Measurements from ENCODE around the gene NES. TPM values are rescaled to one million over a fixed set of nuclear protein-coding genes. Genes with fewer than 3 reads are reported as not detected.
"Not testable (repeated sequence)": the region's sequence is repeated elsewhere in the genome, so short reads cannot be mapped to it uniquely, and the experiment has no call there.

Gene NES
- total RNA-seq, 1 experiment from 2014 or later, result 2.5 TPM

DNA sequence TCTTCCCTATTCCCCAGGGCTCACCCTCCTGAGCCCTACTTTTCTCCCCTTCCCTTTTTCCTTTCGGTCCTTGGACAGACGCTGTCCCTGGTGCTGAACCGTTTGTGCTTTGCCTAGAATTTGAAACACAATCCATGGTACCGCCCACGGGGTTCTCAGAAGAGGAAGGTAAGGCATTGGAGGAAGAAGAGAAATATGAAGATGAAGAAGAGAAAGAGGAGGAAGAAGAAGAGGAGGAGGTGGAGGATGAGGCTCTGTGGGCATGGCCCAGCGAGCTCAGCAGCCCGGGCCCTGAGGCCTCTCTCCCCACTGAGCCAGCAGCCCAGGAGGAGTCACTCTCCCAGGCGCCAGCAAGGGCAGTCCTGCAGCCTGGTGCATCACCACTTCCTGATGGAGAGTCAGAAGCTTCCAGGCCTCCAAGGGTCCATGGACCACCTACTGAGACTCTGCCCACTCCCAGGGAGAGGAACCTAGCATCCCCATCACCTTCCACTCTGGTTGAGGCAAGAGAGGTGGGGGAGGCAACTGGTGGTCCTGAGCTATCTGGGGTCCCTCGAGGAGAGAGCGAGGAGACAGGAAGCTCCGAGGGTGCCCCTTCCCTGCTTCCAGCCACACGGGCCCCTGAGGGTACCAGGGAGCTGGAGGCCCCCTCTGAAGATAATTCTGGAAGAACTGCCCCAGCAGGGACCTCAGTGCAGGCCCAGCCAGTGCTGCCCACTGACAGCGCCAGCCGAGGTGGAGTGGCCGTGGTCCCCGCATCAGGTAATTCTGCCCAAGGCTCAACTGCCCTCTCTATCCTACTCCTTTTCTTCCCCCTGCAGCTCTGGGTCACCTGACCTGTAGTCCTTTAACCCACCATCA lies 24.8 kb downstream of the NES start:
- no peak for DNase-seq (ENCODE audit: extremely low read depth, low read depth)

DNA sequence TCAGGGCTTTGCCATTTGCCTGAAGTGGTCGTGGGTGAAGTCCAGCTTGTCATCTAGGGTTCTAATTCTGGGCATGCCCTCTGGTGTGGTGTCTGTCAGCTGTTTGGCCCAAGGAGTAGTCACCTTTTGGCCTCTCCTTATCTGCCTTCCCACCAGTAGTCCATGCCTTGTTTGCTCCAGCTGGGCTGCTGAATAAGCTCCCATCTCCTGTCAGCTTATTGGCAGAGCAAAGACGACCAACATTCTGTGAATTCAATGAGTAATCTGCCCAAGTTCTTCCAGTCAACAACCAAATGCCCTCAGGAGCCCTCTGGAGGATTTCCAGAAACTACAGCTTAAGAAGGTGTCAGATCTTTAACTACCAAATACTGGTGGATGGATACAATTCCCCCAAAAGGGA lies 28.3 kb downstream of the NES start:
- no peak for DNase-seq (ENCODE audit: extremely low read depth, low read depth)

DNA sequence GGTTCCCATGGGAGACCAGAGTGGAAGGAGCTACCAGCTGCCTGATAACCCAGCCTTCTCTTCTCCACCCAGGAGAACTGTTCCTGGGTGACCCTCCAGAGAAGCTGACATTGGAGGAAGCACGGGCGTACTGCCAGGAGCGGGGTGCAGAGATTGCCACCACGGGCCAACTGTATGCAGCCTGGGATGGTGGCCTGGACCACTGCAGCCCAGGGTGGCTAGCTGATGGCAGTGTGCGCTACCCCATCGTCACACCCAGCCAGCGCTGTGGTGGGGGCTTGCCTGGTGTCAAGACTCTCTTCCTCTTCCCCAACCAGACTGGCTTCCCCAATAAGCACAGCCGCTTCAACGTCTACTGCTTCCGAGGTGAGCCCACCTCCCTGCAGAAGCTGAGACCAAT lies 28.7 kb downstream of the NES start:
- DNase-seq (ENCODE audit: extremely low read depth, low read depth), result no peak

DNA sequence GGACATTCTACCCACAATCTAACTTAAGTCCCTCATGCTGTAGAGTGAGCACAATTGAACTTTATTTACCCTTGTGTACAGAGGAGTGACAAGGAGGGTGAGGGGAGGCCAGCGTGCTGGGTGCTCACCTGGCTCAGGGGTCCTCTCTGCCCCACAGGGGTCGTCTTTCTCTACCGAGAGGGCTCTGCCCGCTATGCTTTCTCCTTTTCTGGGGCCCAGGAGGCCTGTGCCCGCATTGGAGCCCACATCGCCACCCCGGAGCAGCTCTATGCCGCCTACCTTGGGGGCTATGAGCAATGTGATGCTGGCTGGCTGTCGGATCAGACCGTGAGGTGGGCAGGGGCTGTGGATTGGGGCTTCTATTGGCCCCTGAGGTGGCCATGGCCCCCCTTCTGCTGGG lies 29.9 kb downstream of the NES start:
- no peak for DNase-seq (ENCODE audit: extremely low read depth, low read depth)

DNA sequence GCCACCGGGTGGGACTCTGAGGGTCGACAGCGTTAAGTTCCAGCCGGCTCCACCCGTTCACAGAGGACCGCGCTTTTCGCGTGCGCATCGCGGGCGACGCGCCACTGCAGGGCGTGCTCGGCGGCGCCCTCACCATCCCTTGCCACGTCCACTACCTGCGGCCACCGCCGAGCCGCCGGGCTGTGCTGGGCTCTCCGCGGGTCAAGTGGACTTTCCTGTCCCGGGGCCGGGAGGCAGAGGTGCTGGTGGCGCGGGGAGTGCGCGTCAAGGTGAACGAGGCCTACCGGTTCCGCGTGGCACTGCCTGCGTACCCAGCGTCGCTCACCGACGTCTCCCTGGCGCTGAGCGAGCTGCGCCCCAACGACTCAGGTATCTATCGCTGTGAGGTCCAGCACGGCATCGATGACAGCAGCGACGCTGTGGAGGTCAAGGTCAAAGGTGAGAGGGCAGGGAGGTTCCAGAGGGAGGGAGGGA lies 30.4 kb downstream of the NES start:
- DNase-seq (ENCODE audit: extremely low read depth, low read depth), result no peak

DNA sequence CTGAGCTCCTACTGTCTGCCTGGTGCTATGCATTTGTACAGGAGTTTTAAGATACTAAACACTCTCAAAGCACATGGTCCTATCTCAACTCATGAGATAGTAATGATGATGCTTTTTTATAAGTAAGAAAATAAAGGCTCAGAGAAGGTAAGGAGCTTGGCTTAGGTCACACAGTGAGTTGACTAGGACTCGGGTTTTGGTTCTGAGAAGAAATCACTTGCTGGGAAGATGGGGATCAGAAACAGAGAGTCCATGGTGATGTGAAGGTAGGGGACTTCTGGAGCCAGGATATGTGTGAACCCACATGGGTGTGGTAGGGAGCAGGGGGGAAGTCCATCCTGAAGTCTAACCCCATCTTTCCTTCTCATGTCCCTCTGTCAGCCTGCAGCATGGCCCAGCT lies 31.5 kb downstream of the NES start:
- no peak for DNase-seq (ENCODE audit: extremely low read depth, low read depth)

DNA sequence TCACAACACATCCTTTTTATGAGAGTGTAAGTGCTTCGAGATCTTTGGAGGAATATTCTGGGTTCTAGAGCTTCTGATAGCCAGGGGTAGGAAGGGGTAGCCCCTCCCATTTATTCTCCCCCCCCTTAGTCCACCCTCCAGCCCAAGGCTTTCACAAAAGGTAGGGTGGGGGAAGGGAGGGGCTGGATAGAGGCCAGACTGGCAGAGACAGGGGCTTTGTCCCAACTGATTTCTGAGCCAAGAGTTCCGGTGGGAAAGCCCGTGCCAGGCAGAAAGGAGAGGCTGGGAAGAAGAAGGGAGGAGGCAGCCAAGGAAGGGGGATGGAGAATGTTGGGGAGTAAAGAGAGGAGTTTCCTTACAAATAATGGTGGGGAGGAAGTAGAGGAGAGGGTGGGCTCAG lies 32.2 kb downstream of the NES start:
- DNase-seq (ENCODE audit: extremely low read depth, low read depth), result no peak

DNA sequence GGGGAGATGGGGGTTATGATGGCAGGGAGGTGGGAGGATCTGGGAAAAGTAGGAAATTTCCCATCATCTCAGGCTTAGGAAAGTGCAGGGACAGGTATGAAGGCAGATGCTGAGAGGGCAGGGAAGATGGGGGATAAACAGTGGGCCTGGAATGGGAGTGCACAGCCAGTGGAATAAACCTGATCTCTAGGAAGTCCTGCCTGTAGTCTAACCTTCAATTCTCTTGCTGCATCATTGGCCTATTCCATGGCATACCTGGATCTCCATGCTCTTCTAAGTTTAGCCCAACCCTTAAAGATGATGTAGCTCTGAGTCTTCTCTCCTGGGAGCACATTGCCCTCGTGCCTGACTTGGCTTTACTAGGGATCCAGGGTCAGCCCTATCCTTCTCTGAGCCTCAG lies 32.6 kb downstream of the NES start:
- no peak for DNase-seq (ENCODE audit: extremely low read depth, low read depth)

DNA sequence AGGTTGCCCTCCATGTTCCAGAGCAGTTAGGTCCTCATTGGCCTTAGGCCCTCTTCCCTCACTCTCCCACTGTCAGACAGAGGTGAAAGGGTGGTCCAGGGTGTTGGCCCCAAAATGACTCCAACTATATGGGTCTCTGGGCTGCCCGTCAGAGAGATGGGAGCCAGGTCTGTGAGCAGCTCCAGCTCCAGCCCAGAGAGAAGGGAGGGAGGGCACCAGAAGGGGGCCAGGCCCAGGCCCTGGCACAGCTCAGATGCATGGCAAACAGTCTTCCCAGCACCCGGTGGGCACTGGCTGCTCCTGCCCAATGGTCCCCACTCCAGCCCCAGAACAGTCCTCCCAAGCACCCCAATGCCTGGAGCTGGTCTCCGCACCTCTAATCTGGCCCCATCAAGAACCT lies 33.1 kb downstream of the NES start:
- DNase-seq (ENCODE audit: extremely low read depth, low read depth), result no peak

DNA sequence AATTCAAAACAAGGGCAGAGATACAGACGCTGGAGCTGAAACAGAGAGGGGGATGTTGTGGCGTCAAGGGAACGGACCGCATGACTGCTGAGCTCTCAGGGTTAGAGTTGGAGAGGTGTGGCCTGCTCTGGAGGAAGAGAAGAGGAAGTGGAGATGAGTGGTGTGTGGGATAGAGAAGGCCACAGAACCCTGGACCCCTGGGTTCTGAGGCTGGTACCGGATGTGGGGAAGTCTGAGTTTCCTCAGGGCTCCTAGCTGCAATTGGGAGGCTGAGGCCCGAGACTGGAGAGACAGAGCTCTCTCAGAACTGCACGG lies 33.5 kb downstream of the NES start:
- no peak for DNase-seq (ENCODE audit: extremely low read depth, low read depth)

DNA sequence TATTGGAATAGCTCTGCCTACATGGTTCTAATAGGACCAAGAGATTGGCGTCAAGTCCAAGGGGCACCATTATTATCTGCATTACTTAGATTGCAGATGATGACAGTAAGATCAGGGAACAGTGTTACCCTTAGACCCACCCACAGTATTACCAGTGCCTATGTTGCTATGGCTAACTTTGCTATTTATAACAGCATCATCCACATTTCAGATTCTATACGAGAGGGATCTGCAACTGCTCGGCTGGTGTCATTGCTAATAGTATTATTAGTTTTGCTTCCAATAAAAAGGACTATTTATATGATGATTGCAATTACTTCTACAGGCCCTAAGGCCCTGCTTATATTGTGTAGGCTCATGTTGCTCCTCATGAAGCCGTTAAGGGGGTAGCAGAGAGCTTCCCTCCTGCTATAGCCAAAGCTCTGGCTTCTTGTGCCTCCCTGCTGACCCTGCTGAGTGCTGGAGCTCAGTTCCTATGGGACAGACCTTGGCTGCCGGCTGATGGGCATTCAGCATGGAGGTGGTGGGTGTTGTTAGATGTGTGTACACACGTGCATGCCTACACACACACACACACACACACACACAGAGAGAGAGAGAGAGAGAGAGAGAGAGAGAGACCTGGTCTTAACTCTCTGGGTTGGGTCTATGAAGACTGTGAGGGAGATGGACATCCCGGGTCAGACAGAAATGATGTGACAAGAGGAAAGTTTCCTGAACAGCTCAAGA lies 34.0 kb downstream of the NES start:
- no peak for DNase-seq (ENCODE audit: extremely low read depth, low read depth)

DNA sequence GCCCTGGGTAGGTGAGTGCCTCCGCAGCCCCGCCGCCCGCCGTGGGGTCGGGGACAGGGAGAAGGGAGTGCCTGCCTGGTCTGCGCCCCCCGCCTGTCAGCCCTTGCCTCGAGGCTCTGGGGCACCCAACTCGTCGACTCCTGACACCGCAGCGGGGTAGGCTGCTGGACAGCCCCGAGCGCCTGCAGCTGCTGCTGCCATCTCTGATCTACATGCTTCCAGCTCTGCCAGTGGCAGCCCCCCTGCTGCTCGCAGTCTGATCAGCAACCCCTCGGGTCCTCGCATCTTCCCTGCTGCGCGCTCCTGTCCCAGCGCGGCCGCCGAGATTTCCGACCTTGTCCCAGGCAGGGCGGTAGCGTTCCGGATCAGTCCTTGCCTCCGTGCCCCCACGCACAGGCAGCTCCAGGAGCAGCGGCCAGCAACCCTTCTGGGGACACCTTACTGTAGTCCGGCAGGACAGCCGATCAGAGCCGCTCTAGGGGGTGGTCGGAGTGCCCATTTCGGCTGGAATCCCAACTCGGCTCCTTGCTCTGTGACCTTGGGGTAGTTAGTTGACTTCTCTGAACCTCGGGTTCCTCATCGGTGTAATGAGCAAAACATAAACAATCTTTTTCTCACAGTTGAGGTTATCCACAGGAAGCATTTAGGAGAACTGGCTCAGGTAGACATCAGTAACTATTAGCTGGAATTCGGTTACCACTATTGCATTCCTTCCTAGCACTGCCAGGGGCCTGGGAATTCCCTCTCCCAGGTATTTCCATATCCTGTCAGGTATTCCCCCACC lies 34.8 kb downstream of the NES start:
- no peak for DNase-seq (ENCODE audit: extremely low read depth, low read depth)

DNA sequence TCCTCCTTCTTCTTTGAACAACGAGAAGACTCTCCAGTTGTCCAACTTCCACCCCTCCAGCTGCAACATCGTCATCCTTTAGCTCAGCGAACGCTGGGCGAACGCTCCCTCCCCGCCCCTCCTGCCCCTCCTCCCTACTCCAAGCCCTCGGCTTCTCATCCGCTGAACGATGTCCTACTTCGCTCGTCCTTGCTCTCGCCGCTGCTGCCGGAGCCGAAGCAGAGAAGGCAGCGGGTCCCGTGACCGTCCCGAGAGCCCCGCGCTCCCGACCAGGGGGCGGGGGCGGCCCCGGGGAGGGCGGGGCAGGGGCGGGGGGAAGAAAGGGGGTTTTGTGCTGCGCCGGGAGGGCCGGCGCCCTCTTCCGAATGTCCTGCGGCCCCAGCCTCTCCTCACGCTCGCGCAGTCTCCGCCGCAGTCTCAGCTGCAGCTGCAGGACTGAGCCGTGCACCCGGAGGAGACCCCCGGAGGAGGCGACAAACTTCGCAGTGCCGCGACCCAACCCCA lies 35.4 kb downstream of the NES start, which contains the start of gene BCAN:
Gene BCAN (plus strand): TSS at position 357 of the 504 bp plus-strand sequence. CDS start 3,938 bp downstream, outside the sequence.
- no peak for DNase-seq (ENCODE audit: extremely low read depth, low read depth)

DNA sequence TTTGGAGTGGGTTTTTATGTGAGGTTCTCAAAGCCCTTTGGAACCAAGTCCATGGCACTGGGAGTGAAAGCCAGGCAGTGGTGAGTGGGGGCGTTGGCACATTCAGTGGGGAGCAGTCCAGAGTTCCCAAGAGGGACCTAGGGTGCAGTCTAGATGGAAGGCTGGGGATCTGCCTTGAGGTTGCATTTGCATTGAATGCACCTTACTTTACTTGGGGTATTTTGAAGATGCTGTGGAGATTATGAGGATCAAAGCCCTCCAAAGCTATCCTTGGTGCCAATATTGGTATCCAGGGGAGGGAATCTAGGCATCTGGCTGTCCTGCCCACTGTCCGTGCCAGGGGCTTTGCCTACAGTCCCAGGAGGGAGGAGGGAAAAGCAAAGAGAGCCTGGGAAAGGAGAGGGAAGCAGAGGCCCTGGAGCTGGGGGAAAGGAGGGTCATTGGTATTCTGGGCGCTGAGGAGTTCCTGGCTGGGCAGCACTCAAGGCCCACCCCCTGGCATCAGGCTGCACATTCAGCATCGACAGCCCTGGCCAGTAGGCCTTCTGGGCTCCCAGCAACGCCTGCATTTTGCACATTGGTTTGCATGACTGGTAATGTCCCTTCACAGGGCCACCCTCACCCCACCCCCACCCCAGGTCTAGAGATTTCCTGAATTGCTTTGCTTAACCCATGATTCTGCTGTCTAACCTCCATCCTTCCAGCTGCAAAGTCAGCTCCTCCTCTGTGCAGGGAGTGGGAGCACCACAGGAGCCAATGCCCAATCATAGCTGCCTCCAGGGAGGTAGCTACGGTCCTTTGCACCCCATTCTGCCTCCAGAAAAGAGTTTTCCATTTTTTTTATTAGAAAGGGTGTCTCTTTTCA lies 36.1 kb downstream of the NES start:
- no peak for DNase-seq (ENCODE audit: extremely low read depth, low read depth)

DNA sequence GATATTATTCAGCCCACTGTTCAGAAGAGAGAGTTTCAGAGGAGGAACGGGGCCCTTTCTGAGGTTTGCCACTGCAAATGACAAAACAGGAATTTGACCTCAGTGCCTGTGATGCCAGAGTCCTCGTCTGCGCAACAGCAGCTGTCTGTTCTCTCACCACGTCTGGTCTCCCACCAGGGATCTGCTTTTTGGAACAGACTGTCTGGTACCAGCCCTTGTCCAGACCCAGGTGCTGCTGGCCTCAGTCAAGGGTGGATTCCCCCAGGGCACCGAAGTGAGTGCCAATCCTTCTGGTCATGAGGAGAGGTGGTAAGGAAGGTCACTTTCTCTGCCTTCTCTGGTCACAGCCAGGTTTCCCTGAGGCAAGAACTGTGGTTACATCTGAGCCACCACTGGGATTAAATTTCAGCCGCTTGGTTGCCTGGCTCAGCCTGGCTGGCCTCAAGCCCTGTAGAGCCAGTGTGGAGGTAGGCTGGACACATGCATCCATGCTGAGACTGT lies 37.6 kb downstream of the NES start:
- DNase-seq (ENCODE audit: extremely low read depth, low read depth), result no peak

DNA sequence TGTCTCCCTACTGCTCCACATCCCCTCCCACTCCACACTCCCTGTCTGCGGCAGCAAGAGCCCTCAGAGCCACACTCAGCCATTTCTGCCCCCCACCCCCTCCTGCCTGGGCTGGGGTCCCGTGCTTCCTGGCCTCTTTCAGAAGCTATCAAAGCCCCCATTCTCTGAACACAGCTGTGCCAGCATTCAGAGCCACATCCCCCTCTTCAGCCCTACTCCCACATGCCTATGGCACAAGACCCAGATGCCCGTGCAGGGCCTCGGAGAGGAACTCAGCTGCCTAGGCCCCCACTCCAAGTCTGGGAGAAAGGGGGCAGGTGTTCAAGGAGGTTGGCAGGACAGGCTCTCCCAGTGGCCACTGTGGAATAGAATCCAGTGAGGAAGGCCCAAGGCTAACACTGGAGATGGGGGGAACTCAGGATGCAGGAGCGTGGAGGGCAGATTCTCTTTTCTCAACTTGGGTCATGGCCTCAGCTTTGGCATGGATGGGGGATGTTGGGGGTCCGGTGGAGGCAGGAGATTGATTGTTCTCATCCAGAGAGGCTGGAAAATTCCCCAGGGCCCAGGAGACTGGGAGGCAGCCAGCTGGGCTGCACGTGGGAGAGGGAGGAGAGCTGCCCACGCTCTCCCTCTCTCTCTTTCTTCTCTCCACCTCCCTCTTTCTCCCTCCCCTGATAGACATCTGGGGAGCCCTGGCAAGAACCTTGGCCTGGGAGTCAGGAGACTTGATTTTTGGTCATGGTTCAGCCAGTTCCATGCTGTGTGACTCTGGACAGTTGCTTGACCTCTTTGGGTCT lies 38.8 kb downstream of the NES start:
- no peak for DNase-seq (ENCODE audit: extremely low read depth, low read depth)

DNA sequence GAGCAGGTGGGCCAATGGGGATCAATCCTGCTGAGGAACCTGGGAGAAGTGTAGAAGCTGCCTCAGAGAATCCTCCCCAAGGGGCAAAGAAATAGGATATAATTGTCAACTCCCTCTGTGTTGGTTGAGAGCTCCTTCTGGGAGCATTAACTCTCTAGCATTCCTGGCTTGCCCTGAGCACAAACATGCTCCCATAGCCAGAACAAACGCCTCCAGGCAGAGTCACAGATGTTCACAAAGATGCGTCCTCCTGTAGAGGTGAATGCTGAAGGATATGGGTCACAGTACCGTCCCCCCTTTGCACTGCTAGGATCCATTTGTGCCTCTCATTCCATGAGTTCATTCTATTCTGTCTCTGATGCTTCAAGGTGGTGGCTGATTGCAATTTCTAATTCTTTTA lies 44.9 kb downstream of the NES start:
- no peak for DNase-seq (ENCODE audit: extremely low read depth, low read depth)

DNA sequence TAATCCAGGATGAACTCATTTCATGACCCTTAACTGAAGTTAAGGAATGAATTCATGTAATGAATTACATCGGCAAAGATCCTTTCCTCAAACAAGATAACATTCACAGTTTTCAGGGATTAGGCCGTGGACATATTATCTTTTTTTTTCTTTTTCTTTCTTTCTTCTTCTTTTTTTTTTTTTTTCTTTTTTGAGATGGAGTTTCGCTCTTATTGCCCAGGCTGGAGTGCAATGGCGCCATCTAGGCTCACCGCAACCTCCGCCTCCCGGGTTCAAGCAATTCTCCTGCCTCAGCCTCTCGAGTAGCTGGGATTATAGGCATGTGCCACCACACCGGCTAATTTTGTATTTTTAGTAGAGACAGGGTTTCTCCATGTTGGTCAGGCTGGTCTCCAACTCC lies 46.1 kb downstream of the NES start:
- not testable (repeated sequence) for DNase-seq (ENCODE audit: extremely low read depth, low read depth)

DNA sequence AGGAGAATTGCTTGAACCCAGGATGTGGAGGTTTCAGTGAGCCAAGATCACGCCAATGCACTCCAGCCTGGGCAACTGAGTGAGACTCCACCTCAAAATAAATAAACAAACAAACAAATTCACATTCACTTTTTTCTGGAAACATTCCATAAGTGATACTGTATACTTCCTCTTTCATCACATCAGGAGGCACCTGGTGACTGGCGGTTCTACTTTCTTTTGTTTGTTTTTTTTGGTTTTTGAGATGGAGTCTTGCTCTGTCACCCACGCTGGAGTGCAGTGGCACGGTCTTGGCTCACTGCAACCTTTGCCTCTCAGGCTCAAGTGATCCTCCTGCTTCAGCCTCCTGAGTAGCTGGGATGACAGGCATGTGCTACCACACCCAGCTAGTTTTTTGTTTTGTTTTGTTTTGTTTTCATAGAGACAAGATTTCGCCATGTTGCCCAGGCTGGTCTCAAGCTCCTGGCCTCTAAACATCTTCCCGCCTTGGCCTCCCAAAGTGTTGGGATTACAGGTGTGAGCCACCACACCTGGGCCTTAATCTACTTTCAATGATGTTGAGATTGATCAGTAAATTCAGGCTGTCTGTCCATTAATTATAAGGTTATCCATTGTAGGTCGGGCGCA lies 47.3 kb downstream of the NES start:
- no peak for DNase-seq (ENCODE audit: extremely low read depth, low read depth)

Measured in NCI-H460 (cell line).